GM23338 (cell line): ENCODE measurements around the gene CCPG1. TPM values are rescaled to one million over a fixed set of nuclear protein-coding genes. Genes with fewer than 3 reads are reported as not detected.

Experiments
- ATAC-seq: fragments of 200-7000 bp; cut with Tn5 transposase; 3 replicates; pipeline ENCODE4 v1.9.1; 2020
- DNase-seq: peaks from one replicate; pipeline ENCODE4 v3.0.0-alpha.2; 2015; ENCODE audit warnings: low spot score
- H2AFZ ChIP-seq: fragments of 200-600 bp; sonication (generic); 2 replicates; pipeline ENCODE4 v1.8.0; 2016; ENCODE audit warnings: antibody characterized with exemption, mild to moderate bottlenecking, moderate library complexity
- H3F3A ChIP-seq: fragments of 200-600 bp; sonication (generic); replicated peaks from 2 replicates; pipeline ENCODE4 v1.8.0; 2017; ENCODE audit warnings: antibody characterized with exemption, mixed run types, low read depth
- H3K27ac ChIP-seq: fragments of 200-600 bp; sonication (generic); 2 replicates; pipeline ENCODE4 v1.6.1; 2016; ENCODE audit warnings: low read depth
- H3K27me3 ChIP-seq: fragments of 200-600 bp; sonication (generic); 2 replicates; pipeline ENCODE4 v1.8.0; 2016; ENCODE audit warnings: mild to moderate bottlenecking, mixed run types, moderate library complexity; ENCODE audit not compliant: insufficient read depth
- H3K36me3 ChIP-seq: fragments of 200-600 bp; sonication (generic); 2 replicates; pipeline ENCODE4 v1.8.0; 2016; ENCODE audit warnings: mild to moderate bottlenecking; ENCODE audit not compliant: insufficient read depth
- H3K4me1 ChIP-seq: fragments of 200-600 bp; sonication (generic); 2 replicates; pipeline ENCODE4 v1.8.0; 2016; ENCODE audit warnings: mild to moderate bottlenecking, moderate library complexity; ENCODE audit not compliant: insufficient read depth
- H3K4me2 ChIP-seq: fragments of 200-600 bp; sonication (generic); 2 replicates; pipeline ENCODE4 v1.7.1; 2017; ENCODE audit warnings: mixed run types
- H3K4me3 ChIP-seq: fragments of 200-600 bp; sonication (generic); 2 replicates; pipeline ENCODE4 v1.6.1; 2016; ENCODE audit warnings: mixed run types
- H3K79me2 ChIP-seq: fragments of 200-600 bp; sonication (generic); replicated peaks from 2 replicates; pipeline ENCODE4 v1.8.0; 2017; ENCODE audit warnings: mild to moderate bottlenecking; ENCODE audit not compliant: insufficient read depth
- H3K9me2 ChIP-seq: fragments of 200-600 bp; sonication (generic); 2 replicates; pipeline ENCODE4 v1.8.0; 2017; ENCODE audit not compliant: insufficient read depth
- H4K20me1 ChIP-seq: fragments of 200-600 bp; sonication (generic); replicated peaks from 2 replicates; pipeline ENCODE4 v1.8.0; 2017; ENCODE audit warnings: mild to moderate bottlenecking; ENCODE audit not compliant: insufficient read depth
- H3K27ac Mint-ChIP-seq: 2 replicates; pipeline ENCODE4 v1.8.0; 2020; ENCODE audit warnings: inconsistent platforms, mild to moderate bottlenecking, moderate library complexity, mixed read lengths
- H3K27me3 Mint-ChIP-seq: 3 replicates; pipeline ENCODE4 v1.8.0; 2022; ENCODE audit warnings: low read depth, mild to moderate bottlenecking, moderate library complexity, mixed read lengths, inconsistent platforms; ENCODE audit not compliant: insufficient read depth, poor library complexity
- H3K36me3 Mint-ChIP-seq: 3 replicates; pipeline ENCODE4 v1.8.0; 2021; ENCODE audit warnings: low read depth, mild to moderate bottlenecking, inconsistent platforms, moderate library complexity, mixed read lengths
- H3K4me1 Mint-ChIP-seq: 3 replicates; pipeline ENCODE4 v1.8.0; 2020; ENCODE audit warnings: mild to moderate bottlenecking, inconsistent platforms, mixed read lengths
- H3K4me3 Mint-ChIP-seq: 3 replicates; pipeline ENCODE4 v1.8.0; 2021; ENCODE audit warnings: moderate library complexity, mild to moderate bottlenecking, inconsistent platforms, mixed read lengths
- H3K9me3 Mint-ChIP-seq: 3 replicates; pipeline ENCODE4 v1.8.0; 2020; ENCODE audit warnings: moderate library complexity, mild to moderate bottlenecking, inconsistent platforms, mixed read lengths
- CREB1 ChIP-seq: fragments of 250-450 bp; sonication (Bioruptor Pico); IDR thresholded peaks from 2 replicates; pipeline ENCODE4 v1.5.0; 2020; ENCODE audit warnings: low read depth, mild to moderate bottlenecking, moderate library complexity
- EZH2phosphoT487 ChIP-seq: fragments of 200-600 bp; sonication (generic); IDR thresholded peaks from one replicate; pipeline ENCODE4 v1.8.1; 2018; ENCODE audit warnings: antibody characterized with exemption; ENCODE audit not compliant: unreplicated experiment
- JUNB ChIP-seq: IDR thresholded peaks from one replicate; pipeline ENCODE4 v1.6.1; 2016; ENCODE audit warnings: antibody characterized with exemption; ENCODE audit not compliant: unreplicated experiment
- NANOG ChIP-seq: IDR thresholded peaks from 2 replicates; pipeline ENCODE4 v1.6.1; 2016; ENCODE audit warnings: antibody characterized with exemption, borderline replicate concordance
- POLR2AphosphoS5 ChIP-seq: IDR thresholded peaks from 2 replicates; pipeline ENCODE4 v1.6.1; 2016; ENCODE audit warnings: antibody characterized with exemption, low read depth
- REST ChIP-seq: IDR thresholded peaks from one replicate; pipeline ENCODE4 v1.6.1; 2018; ENCODE audit warnings: antibody characterized with exemption; ENCODE audit not compliant: unreplicated experiment
- STAT1 ChIP-seq: IDR thresholded peaks from one replicate; pipeline ENCODE4 v1.6.1; 2016; ENCODE audit warnings: antibody characterized with exemption; ENCODE audit not compliant: unreplicated experiment
- ZNF114 ChIP-seq: fragments of 250-450 bp; sonication (Bioruptor Pico); IDR thresholded peaks from 2 replicates; pipeline ENCODE4 v1.5.0; 2020; ENCODE audit warnings: mild to moderate bottlenecking, moderate library complexity
- ZNF331 ChIP-seq: fragments of 250-450 bp; sonication (Bioruptor Pico); IDR thresholded peaks from 2 replicates; pipeline ENCODE4 v1.5.0; 2020; ENCODE audit warnings: low read depth, mild to moderate bottlenecking, moderate library complexity
- polyA plus RNA-seq: library from polyadenylated mRNA; unstranded; fragments of >200 nt; fragmentation: Nextera tagmentation; extraction: Ambion mirVana; gene quantifications from 2 replicates; pipeline ENCODE4 v1.2.1, GENCODE V29; 2016
- total RNA-seq: library from RNA; depleted of rRNA; stranded (reverse); fragments of >200 nt; shearing (Covaris generic); gene quantifications from 2 replicates; pipeline ENCODE4 v1.2.3, GENCODE V29; 2014
- TF ChIP-seq, protein P1 (sequence below): fragments of 250-450 bp; sonication (Bioruptor Pico); IDR thresholded peaks from 2 replicates; pipeline ENCODE4 v1.5.0; 2020; ENCODE audit warnings: mild to moderate bottlenecking, moderate library complexity
- TF ChIP-seq, protein P2 (sequence below): IDR thresholded peaks from 2 replicates; pipeline ENCODE4 v1.6.1; 2016; ENCODE audit warnings: antibody characterized with exemption

Gene CCPG1
- total and polyA plus RNA-seq, 2 experiments from 2014 or later = 7.7 to 11.1 TPM

GRCh38 chr15:55387027-55387426 lies 21.1 kb downstream of the CCPG1 start:
- Histone ChIP-seq H4K20me1 (no peaks in the 10 kb centered on the region), H3K4me3 (no peak overlapping the region), H3K4me1 (no peaks in the 10 kb centered on the region), H3K9me2 (0 out of 2 replicates have a peak, but pooled peaks cover 2% of the 10 kb centered on the region), H3K27me3 (no peaks in the 10 kb centered on the region), H2AFZ (no peak overlapping the region), H3K36me3 (no peaks in the 10 kb centered on the region), H3K79me2 (no peaks in the 10 kb centered on the region), H3F3A (no peaks in the 10 kb centered on the region), H3K27ac (no peak overlapping the region), H3K4me2 (no peak overlapping the region)
- Mint-ChIP-seq H3K4me3 (no peak overlapping the region), H3K27ac (no peak overlapping the region), H3K36me3 (peaks cover 4% of the 10 kb centered on the region; the same call in 1 of the 3 replicates), H3K4me1 (no peaks in the 10 kb centered on the region), H3K9me3 (no peaks in the 10 kb centered on the region), H3K27me3 (no peaks in the 10 kb centered on the region)
- DNase-seq = no peak
- no peak for TF ChIP-seq POLR2AphosphoS5
- no peak for TF ChIP-seq ZNF331 (CRISPR knock-in tag)
- no peak for TF ChIP-seq STAT1
- no peak for TF ChIP-seq NANOG
- TF ChIP-seq REST = no peak
- no peak for TF ChIP-seq JUNB
- no peak for TF ChIP-seq CREB1
- TF ChIP-seq, protein P1, sequence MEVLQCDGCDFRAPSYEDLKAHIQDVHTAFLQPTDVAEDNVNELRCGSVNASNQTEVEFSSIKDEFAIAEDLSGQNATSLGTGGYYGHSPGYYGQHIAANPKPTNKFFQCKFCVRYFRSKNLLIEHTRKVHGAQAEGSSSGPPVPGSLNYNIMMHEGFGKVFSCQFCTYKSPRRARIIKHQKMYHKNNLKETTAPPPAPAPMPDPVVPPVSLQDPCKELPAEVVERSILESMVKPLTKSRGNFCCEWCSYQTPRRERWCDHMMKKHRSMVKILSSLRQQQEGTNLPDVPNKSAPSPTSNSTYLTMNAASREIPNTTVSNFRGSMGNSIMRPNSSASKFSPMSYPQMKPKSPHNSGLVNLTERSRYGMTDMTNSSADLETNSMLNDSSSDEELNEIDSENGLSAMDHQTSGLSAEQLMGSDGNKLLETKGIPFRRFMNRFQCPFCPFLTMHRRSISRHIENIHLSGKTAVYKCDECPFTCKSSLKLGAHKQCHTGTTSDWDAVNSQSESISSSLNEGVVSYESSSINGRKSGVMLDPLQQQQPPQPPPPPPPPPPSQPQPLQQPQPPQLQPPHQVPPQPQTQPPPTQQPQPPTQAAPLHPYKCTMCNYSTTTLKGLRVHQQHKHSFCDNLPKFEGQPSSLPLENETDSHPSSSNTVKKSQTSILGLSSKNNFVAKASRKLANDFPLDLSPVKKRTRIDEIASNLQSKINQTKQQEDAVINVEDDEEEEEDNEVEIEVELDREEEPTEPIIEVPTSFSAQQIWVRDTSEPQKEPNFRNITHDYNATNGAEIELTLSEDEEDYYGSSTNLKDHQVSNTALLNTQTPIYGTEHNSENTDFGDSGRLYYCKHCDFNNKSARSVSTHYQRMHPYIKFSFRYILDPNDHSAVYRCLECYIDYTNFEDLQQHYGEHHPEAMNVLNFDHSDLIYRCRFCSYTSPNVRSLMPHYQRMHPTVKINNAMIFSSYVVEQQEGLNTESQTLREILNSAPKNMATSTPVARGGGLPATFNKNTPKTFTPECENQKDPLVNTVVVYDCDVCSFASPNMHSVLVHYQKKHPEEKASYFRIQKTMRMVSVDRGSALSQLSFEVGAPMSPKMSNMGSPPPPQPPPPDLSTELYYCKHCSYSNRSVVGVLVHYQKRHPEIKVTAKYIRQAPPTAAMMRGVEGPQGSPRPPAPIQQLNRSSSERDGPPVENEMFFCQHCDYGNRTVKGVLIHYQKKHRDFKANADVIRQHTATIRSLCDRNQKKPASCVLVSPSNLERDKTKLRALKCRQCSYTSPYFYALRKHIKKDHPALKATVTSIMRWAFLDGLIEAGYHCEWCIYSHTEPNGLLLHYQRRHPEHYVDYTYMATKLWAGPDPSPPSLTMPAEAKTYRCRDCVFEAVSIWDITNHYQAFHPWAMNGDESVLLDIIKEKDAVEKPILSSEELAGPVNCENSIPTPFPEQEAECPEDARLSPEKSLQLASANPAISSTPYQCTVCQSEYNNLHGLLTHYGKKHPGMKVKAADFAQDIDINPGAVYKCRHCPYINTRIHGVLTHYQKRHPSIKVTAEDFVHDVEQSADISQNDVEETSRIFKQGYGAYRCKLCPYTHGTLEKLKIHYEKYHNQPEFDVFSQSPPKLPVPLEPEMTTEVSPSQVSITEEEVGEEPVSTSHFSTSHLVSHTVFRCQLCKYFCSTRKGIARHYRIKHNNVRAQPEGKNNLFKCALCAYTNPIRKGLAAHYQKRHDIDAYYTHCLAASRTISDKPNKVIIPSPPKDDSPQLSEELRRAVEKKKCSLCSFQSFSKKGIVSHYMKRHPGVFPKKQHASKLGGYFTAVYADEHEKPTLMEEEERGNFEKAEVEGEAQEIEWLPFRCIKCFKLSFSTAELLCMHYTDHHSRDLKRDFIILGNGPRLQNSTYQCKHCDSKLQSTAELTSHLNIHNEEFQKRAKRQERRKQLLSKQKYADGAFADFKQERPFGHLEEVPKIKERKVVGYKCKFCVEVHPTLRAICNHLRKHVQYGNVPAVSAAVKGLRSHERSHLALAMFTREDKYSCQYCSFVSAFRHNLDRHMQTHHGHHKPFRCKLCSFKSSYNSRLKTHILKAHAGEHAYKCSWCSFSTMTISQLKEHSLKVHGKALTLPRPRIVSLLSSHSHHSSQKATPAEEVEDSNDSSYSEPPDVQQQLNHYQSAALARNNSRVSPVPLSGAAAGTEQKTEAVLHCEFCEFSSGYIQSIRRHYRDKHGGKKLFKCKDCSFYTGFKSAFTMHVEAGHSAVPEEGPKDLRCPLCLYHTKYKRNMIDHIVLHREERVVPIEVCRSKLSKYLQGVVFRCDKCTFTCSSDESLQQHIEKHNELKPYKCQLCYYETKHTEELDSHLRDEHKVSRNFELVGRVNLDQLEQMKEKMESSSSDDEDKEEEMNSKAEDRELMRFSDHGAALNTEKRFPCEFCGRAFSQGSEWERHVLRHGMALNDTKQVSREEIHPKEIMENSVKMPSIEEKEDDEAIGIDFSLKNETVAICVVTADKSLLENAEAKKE (CRISPR knock-in tag) = no peak
- TF ChIP-seq ZNF114 = no peak
- no peak for TF ChIP-seq EZH2phosphoT487
- TF ChIP-seq, protein P2, sequence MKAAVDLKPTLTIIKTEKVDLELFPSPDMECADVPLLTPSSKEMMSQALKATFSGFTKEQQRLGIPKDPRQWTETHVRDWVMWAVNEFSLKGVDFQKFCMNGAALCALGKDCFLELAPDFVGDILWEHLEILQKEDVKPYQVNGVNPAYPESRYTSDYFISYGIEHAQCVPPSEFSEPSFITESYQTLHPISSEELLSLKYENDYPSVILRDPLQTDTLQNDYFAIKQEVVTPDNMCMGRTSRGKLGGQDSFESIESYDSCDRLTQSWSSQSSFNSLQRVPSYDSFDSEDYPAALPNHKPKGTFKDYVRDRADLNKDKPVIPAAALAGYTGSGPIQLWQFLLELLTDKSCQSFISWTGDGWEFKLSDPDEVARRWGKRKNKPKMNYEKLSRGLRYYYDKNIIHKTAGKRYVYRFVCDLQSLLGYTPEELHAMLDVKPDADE = no peak
- ATAC-seq = no peak
